HG02571 (cell line): ENCODE data around the gene SPINT3.
"Not testable (repeated sequence)": the region's sequence is repeated elsewhere in the genome, so short reads cannot be mapped to it uniquely, and the experiment has no call there.

ENCODE experiments used
- ATAC-seq: cut with Tn5 transposase; IDR thresholded peaks from one replicate; pipeline ENCODE4 v1.9.1; 2021; ENCODE audit warnings: mild to moderate bottlenecking, moderate library complexity; ENCODE audit not compliant: unreplicated experiment

Gene SPINT3

DNA sequence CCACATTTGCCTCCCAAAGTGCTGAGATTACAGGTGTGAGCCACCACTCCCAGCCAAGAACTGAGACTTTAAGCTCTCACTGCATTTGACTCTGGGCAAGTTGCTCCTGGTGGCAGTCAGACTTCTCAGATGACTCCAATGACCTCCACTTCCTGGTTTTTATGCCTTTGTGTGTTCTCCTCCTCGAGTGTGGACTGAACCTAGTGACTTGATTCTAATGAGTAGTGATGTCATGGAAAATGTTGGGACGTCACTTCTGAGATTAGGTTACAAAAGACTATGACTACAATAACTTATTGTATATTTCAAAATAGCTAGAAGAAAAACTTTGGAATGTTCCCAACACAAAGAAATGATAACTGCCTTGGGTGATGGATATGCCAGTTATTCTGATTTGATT is 12.0 kb downstream of the SPINT3 start:
- no peak for ATAC-seq

DNA sequence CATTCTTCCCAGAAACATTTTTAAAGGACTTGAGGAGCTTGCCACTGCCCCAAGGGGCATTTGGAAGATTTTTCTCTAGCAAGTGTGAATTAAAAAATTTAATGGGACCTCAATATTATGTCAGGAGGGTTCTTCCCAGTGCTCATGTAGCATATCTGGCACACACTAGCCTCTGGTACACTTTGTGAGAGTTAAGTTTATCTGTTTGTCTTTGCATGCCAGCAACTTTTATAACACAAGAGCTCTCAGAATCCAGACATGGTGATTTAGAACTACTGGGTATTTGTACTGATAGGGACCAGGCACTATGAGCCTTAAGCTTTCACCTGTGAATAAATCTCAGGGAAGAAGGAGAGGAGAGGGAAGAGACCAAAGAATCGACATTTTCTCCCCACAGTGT is 12.9 kb downstream of the SPINT3 start:
- no peak for ATAC-seq

DNA sequence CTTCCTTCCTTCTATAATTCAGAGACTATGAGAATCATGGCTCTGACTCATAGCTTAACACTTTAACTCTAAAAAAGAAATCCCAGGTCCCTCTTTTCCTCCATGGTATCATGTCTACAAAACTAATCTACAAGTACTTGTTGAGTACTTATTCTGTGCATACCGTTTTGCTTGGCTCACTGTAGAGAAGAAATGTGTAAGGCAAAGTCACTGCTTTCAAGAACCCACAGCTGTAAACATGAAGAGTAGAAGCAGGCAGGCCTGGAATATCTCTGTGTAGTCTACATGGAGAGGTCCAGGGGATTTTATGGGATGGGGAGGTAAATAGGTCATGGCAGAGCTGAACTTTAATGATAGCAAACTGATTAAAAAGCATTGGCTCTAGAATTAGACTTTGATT is 13.8 kb downstream of the SPINT3 start:
- ATAC-seq: no peak

DNA sequence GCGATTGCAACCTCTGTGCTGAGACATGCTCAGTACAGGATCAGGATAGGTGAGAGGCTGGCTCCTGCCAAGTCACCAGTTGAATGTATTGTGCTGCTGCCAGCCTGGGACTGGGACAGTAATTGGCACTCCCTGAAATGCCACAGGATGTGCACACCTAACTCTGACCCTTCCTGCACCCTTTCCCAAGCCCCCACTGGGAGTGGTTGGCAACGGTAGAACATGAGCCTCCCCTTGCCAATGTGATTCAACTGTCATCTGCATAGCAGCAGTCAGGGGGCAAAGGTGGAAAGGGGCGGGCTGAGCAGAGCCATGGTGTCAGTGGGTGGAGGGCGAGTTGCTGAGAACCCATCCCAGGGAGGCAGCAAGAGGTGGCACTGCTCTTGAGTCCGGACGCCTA is 15.4 kb downstream of the SPINT3 start:
- ATAC-seq: no peak

DNA sequence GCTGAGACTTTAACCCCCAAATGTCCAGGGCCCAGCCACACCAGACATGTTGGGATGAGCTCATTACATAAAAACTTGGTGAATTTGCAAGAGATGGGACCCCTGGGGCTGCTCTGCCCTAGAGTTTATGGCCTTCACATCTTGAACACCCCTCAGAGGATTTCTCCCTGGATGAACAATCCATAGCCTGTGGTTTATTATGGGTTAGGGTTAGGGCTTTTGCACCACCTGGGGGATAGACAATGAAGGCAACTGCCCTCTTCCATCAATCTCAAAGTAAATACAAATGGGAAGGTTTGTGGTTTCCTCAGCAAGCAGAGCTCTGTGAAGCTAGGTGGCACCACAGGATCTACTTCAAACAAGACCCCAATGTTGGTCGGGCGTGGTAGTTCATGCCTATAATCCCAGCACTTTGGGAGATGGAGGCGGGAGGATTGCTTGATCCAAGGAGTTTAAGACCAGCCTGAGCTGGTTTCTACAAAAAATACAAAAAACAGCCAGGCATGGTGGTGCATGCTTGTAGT is 17.4 kb downstream of the SPINT3 start:
- no peak for ATAC-seq

DNA sequence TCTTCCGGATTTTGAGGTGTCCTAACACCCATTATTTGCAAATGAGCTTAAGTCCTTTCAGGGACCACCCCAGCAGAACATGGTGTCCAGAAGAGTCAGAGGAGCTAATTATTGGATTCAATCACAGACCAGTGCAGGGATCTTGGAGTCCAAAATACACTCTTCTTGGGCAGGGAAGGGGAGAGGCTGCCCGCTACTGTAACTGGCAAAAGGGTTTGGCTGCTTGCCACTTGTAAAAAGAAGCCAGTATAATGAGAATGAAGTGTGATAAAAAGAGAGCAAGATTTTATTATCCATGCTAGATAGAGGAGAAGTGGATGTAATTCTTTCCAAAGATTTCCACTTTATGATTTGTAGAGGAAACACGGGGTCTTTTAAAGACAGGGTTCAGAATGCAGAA is 19.3 kb downstream of the SPINT3 start:
- no peak for ATAC-seq

DNA sequence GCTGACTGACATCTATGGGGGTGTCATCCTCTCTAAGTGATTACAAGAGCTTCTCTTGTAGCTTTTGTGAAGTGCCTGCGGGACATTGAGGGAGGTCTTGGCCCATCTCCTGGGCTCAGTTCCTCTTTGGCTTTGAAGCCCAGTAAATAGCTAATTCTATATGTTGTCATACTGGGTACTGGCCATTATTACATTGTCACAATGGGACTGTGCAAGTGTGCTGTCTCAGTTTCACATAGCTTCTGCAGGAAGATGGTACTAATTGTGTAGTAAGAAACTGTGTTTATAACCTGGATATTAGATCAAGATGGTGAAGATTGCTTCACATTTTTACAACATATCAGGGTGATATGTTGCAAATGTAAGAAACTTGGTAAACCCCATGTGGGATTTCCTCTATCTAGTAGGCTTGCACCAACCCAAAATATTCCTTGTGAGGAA is 19.9 kb downstream of the SPINT3 start:
- ATAC-seq: no peak

DNA sequence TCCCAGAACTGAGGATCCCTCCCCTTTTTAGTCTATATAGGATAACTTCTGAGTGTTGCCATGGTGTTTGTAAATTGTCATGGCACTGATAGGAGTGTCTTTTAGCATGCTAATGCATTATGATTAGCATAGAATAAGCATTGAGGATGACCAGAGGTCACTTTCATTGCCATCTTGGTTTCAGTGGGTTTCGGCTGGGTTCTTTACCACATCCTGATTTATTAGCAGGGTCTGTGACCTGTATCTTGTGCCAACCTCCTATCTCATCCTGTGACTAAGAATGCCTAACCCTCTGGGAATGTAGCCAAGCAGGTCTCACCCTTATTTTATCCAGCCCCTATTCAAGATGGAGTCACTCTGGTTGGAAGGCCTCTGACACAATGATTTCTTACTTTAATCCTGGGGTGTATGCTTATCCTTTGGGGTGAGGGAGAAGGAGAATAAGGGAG is 26.3 kb downstream of the SPINT3 start:
- ATAC-seq: no peak

DNA sequence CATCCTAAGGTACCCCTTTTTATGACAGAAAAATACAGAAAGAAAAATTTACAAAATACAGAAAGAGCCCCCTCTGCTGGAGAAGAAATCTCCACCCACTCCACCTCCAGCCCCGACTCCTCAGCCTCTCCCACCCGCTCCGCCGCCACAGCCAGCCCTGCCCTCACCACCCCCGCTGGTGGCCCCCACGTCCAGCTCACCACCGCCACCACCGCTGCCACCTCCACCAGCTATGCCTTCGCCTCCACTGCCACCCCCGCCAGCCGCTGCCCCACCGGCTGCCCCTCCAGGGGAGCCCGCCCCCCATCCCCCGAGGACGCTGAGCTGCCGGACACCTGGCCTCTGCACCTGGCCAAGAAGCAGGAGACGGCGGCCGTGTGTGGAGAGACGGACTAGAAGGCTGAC is 28.2 kb downstream of the SPINT3 start:
- ATAC-seq: no peak

DNA sequence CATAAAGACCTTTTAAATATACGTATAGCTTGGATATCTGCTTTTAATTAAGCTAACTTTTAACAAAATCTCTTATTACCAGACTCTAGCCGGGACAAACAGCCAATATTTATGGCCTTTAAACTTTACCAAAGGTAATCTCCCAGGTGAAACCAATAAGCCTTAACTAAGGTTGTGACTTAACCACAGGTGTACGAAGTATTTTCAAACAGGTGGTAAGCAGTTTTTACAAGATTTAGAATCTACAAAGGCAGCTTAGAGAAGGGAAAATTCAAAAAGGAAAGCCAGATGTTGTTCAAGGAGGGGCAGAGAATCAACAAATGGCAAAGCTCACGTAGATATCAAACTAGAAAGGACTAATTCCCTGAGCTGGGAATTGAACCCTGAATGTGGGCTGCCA is 30.0 kb downstream of the SPINT3 start:
- ATAC-seq: no peak

DNA sequence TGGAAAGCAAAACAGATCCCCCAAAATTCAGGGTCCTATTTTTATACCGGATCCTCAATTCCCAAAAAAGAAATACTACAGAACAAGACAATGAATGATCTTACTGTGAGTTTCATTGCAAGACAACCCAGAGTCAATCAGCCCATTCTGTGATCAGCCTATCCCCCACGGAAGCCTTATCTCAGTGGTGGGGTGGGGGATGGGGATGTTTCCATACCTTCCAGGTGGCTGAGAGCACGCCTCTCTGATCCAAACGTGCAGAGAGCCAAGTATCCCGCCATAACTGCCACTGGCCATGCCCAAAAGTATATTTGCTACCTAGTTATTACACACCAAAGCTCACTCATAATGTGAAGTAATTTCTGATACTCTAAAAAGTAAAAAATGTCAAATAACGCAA is 30.7 kb downstream of the SPINT3 start:
- no peak for ATAC-seq

DNA sequence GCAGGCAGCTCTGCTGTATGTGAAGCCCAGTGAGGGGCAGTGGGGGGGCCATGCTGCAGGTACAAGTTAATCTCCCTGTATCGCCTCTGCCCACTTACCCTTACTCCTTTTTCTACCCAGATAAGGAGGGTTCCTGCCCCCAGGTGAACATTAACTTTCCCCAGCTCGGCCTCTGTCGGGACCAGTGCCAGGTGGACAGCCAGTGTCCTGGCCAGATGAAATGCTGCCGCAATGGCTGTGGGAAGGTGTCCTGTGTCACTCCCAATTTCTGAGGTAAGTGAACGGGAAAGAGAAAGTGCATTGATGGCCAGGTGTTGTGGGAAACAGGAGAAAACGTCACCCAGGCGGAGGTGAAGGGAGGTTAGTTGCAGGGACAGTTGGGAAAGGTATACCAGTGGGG is 35.6 kb downstream of the SPINT3 start:
- no peak for ATAC-seq

DNA sequence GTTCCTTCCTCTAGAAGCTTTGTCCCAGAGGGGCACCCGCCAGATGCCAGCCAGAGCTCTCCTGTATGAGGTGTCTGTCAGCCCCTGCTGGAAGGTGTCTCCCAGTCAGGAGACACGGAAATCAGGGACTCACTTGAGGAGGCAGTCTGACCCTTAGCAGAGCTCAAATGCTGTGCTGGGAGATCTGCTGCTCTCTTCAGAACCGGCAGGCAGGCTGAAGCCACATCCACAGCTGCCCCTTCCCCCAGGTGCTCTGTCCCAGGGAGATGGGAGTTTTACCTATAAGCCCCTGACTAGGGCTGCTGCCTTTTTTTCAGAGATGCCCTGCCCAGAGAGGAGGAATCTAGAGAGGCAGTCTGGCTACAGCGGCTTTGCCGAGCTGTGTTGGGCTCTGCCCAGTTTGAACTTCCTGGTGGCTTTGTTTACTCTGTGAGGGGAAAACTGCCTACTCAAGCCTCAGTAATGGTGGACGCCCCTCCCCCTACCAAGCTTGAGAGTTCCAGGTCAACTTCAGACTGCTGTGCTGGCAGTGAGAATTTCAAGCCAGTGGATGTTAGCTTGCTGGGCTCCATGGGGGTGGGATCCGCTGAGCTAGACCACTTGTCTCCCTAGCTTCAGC is 37.8 kb downstream of the SPINT3 start:
- ATAC-seq: not testable (repeated sequence)

DNA sequence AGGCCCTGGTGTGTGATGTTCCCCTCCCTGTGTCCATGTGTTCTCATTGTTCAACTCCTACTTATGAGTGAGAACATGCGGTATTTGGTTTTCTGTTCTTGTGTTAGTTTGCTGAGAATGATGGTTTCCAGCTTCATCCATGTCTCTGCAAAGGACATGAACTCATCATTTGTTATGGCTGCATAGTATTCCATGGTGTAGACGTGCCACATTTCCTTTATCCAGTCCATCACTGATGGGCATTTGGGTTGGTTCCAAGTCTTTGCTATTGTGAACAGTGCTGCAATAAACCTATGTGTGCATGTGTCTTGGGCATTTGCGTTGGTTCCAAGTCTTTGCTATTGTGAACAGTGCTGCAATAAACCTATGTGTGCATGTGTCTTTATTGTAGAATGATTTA is 43.1 kb downstream of the SPINT3 start:
- not testable (repeated sequence) for ATAC-seq

DNA sequence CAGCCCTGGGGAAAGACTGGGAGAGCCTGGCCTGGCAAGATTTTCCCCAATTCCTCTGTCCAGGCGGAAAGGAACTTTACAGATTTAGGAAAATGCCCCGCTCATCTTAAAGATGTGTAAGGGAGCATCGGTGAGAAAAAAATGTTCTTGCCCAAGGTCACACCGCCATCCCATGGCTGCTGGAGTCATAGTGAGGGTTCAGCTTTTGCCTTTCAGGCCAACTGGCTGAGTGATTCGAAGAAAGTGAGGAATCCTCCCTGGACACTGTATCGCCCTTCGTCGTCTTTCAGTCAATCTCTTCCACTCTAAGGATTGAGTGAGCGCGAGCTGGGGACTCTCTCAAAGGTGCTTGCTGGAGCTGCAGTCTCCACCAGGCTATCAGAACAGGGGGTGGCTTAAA is 44.5 kb downstream of the SPINT3 start:
- no peak for ATAC-seq

DNA sequence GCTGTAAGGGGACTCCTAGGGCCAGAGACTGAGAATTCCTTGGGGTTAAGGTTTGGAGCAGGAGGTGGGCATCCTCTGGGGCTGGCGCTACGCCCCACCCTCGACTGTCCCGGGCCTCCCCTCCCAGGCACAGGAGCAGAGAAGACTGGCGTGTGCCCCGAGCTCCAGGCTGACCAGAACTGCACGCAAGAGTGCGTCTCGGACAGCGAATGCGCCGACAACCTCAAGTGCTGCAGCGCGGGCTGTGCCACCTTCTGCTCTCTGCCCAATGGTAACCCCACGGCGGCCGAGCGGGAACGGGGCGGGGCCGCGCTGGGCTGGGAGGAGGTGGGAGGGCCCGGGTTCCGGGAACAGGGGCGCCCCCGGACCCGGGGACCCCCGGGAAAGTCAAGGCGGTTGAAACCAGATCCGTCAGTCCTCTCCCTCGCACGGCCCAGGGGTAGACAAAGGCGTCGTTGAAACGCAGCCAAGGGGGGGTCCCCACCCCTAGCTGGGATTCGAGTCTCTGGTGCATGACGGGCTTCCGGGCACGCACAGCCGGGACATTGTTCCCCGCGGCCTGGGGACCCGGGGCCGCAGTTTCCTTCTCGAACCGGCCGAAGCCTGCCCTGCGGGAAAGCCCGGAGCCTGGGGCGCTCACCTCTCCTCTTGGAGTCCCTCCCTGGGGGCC is 45.0 kb downstream of the SPINT3 start:
- ATAC-seq: no peak

DNA sequence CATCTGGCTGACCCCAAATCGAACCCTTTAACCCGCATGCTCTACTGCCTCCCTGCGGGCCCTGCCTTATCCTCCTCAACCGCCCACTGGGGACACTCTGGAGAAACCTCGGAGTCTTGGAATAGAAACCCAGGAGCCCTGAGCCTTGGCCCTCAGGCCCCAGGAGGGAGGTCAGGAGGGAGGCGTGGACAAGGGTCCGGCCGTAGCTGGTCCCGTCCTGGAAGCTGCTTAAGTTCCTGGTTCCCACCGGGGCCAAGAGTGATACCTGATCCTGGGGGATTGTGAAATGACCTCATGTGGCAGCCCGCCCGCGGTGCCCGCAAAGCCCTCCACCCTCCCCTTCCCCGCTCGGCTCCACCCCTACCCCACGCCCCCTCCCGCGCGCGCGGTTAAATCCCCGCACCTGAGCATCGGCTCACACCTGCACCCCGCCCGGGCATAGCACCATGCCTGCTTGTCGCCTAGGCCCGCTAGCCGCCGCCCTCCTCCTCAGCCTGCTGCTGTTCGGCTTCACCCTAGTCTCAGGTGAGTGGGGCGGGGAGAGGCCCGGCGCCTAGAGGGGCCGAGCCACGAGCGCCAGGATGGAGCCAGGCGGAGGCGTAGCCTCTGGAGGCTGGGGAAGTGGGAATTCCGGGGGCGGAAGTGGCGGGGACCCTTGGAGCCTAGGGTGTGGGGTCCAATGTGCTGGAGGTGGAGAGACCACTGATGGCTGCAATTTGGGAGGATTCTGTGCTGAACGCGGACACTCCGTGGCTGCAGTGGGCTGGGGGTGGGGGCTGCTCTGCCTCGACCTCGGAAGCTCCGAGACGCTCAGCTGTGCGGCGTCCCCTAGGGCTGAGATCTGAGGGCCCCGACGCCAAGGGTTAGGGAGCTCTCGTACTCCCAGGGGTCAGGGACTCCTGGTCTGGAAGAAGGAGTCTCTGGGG is 45.8 kb downstream of the SPINT3 start, which contains the start of gene WFDC2:
Gene WFDC2 (plus strand): TSS at position 418 of the 926 bp plus-strand sequence. CDS start 29 bp downstream, at position 447.
- no peak for ATAC-seq

DNA sequence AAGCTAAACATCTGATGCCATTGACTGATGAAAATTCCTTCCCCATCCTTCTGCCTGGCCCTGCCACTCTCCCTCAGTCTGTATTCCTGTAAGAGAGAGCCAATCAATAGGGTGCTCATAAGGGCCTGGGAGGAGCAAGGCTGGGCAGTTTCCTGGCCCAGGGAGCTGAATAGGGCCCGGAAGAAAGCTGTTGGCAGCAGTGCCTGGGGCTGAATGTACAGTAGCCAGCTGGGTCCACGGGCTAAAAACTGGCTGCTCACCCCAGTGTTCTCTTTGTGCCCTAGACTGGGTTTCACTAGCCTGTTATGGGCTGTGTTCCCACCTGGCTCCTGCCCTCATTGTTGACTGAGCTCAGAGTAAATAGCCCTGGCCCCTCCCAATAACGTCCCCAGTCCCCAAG is 47.6 kb downstream of the SPINT3 start:
- ATAC-seq: no peak

DNA sequence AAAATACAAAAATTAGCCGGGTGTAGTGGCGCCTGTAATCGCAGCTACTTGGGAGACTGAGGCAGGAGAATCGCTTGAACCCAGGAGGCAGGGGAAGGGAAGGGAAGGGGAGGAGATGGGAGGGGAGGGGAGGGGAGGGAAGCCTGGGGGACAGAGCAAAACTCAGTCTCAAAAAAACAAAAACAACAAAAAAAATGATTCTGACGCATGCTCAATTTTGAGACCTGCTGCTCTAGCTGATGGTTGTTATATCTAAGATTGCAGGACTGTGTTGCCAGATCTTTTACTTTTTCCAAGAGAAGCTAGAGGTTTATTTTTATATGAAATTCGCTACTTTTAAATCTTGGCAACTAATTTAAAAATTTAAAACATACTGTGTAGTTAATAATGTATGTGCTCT is 48.2 kb downstream of the SPINT3 start:
- no peak for ATAC-seq

DNA sequence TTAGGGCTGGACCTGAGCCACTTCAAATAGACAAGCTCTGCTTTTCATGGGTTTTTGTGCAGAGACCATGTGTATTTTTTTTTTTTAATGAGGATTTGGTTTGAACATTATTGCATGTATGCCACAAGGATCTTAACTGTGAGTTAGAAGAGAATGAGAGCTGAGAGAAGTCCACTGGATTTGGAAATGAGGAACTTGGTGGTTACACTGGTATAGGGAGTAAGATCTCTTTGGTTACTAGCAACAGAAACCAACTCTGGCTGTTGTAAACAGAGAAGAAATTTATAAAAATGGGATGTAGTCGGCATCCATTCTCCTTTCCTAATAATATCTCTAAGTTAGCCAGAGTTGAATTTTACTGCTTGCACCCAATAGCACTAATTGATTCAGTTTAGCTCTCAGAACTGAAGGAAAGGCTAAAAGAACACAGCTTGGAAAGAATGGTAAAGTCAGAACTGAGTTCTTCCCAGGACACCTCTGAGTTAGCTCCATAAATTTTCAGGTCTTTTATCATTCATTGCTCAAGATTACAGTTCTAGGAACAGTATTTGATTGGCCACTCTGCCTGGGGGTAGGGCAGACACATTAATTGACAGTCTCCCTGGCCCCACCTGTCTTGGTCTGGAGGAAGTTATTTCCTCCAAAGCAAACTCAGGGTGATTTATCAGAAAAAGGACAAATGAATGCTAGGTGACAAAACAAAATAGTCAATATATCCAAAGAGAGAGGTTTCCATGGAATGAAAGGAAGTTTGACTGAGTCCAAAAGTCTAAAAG is 49.7 kb downstream of the SPINT3 start:
- no peak for ATAC-seq

DNA sequence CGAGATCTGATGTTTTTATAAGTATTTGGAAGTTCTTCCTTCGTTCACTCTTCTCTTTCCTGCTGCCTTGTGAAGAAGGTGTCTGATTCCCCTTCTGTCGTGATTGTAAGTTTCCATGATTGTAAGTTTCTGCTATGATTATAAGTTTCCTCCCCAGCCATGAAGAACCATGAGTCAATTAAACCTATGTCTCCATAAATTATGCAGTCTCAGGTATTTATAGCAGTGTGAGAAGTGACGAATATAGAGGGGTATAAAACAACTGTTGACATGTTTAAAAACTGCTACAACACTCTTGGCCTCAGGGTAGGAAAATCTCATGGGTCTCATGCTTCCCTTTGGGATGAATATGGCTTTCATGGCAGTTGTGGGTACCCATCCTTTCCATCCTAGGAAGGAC is 51.7 kb downstream of the SPINT3 start:
- ATAC-seq: no peak
